A549 (cell line): Measurements from ENCODE around the gene TUBA8. TPM values are rescaled to one million over a fixed set of nuclear protein-coding genes. Genes with fewer than 3 reads are reported as not detected.

Source experiments
- ATAC-seq, 2 experiments: fragments of 200-7000 bp in 1 of 2; fragments of >200 bp in 1 of 2; cut with Nextera tagmentation in 1 of 2; cut with Tn5 transposase in 1 of 2; 3 replicates each; pipeline versions ENCODE4 v1.8.0 to v1.9.1; 2018 to 2020; ENCODE audit warnings: mild to moderate bottlenecking in 1 of 2, moderate library complexity in 1 of 2
- CTCF ChIA-PET: fragments of 300-600 bp; sonication (Branson Sonifier 250); formaldehyde crosslinking; extraction: SDS; loops from one replicate; lab custom pipeline; 2021; ENCODE audit warnings: antibody characterized with exemption, inconsistent platforms; lab: Yijun Ruan, JAX
- POLR2A ChIA-PET: fragments of 350-600 bp; formaldehyde crosslinking; extraction: SDS; loops from one replicate; lab custom pipeline; 2021; ENCODE audit warnings: antibody characterized with exemption, inconsistent platforms; lab: Yijun Ruan, JAX
- DNase-seq, 2 experiments: peaks; one replicate each; pipeline versions ENCODE4 v3.0.0 to v3.0.0-alpha.2; 2011 to 2016; ENCODE audit warnings: low read depth in 1 of 2, low spot score in 1 of 2
- FAIRE-seq: peaks from 2 replicates; lab custom pipeline; 2011; peaks lifted over from hg19 to GRCh38; lab: Jason Lieb, UNC
- H3K27ac ChIP-seq, 2 experiments: fragments of >200 bp; sonication (Bioruptor Twin); formaldehyde crosslinking; 3 replicates each; pipeline ENCODE4 v1.5.1; 2016 to 2017
- H3K4me1 ChIP-seq: fragments of >200 bp; sonication (Bioruptor Twin); formaldehyde crosslinking; 3 replicates; pipeline ENCODE4 v1.6.1; 2016
- H3K4me2 ChIP-seq: fragments of >200 bp; sonication (Bioruptor Twin); formaldehyde crosslinking; 3 replicates; pipeline ENCODE4 v1.6.1; 2016
- H3K4me3 ChIP-seq: fragments of >200 bp; sonication (Bioruptor Twin); formaldehyde crosslinking; 3 replicates; pipeline ENCODE4 v1.5.1; 2016
- H3K9me3 ChIP-seq: fragments of >200 bp; sonication (Bioruptor Twin); formaldehyde crosslinking; 3 replicates; pipeline ENCODE4 v1.6.1; 2016
- ATOH8 ChIP-seq: fragments of 250-450 bp; sonication (Bioruptor Pico); IDR thresholded peaks from 2 replicates; pipeline ENCODE4 v1.5.0; 2020; ENCODE audit warnings: low read depth, mild to moderate bottlenecking, moderate library complexity
- CBX2 ChIP-seq: fragments of 200-600 bp; sonication (generic); IDR thresholded peaks from 2 replicates; pipeline ENCODE4 v1.6.1; 2016; ENCODE audit warnings: low read depth, mild to moderate bottlenecking, borderline replicate concordance
- CHD4 ChIP-seq: fragments of 200-600 bp; sonication (generic); IDR thresholded peaks from 2 replicates; pipeline ENCODE4 v1.6.1; 2016; ENCODE audit warnings: antibody characterized with exemption, mild to moderate bottlenecking, borderline replicate concordance
- CTCF ChIP-seq: fragments of >200 bp; sonication (Bioruptor Twin); formaldehyde crosslinking; IDR thresholded peaks from 3 replicates; pipeline ENCODE4 v1.5.1; 2016
- E2F6 ChIP-seq: IDR thresholded peaks from 2 replicates; pipeline ENCODE4 v1.6.1; 2012; ENCODE audit warnings: low read depth, borderline replicate concordance
- EHMT2 ChIP-seq: fragments of 200-600 bp; sonication (generic); IDR thresholded peaks from 2 replicates; pipeline ENCODE4 v1.6.1; 2016; ENCODE audit warnings: antibody characterized with exemption, low read depth, mild to moderate bottlenecking, moderate library complexity
- FOSB ChIP-seq: fragments of 250-450 bp; sonication (Bioruptor Pico); IDR thresholded peaks from 2 replicates; pipeline ENCODE4 v1.5.0; 2020; ENCODE audit warnings: mild to moderate bottlenecking, moderate library complexity
- GATA3 ChIP-seq: IDR thresholded peaks from 2 replicates; pipeline ENCODE4 v1.6.1; 2012; ENCODE audit warnings: borderline replicate concordance
- HDAC2 ChIP-seq: fragments of 200-600 bp; sonication (generic); IDR thresholded peaks from 2 replicates; pipeline ENCODE4 v1.6.1; 2016
- HMGXB4 ChIP-seq: fragments of 250-450 bp; sonication (Bioruptor Pico); IDR thresholded peaks from 2 replicates; pipeline ENCODE4 v1.5.0; 2021; ENCODE audit warnings: mild to moderate bottlenecking, moderate library complexity, borderline replicate concordance
- HOXA7 ChIP-seq: fragments of 250-450 bp; sonication (Bioruptor Pico); IDR thresholded peaks from 2 replicates; pipeline ENCODE4 v1.5.0; 2020; ENCODE audit warnings: mild to moderate bottlenecking, moderate library complexity
- HOXB13 ChIP-seq: fragments of 250-450 bp; sonication (Bioruptor Pico); IDR thresholded peaks from 2 replicates; pipeline ENCODE4 v1.5.0; 2020; ENCODE audit warnings: low read depth, mild to moderate bottlenecking, moderate library complexity
- JUN ChIP-seq, 2 experiments: fragments of >200 bp; sonication (Bioruptor Twin); formaldehyde crosslinking; IDR thresholded peaks; 2 replicates in 1 of 2; 3 replicates in 1 of 2; pipeline ENCODE4 v1.6.1; 2016 to 2017
- MAX ChIP-seq: IDR thresholded peaks from 2 replicates; pipeline ENCODE4 v1.6.1; 2012
- NR3C1 ChIP-seq: fragments of >200 bp; sonication (Bioruptor Twin); formaldehyde crosslinking; IDR thresholded peaks from 3 replicates; pipeline ENCODE4 v1.6.1; 2017
- POLR2A ChIP-seq: IDR thresholded peaks from 2 replicates; pipeline ENCODE4 v1.6.1; 2012; ENCODE audit warnings: mild to moderate bottlenecking, low read length
- POLR2AphosphoS2 ChIP-seq: conservative IDR thresholded peaks from 2 replicates; pipeline ENCODE4 v1.6.1; 2012; ENCODE audit warnings: low read length, improper control_type of control experiment, inconsistent platforms
- RCOR1 ChIP-seq: fragments of 150-350 bp; IDR thresholded peaks from 2 replicates; pipeline ENCODE4 v1.6.1; 2014; ENCODE audit warnings: antibody characterized with exemption, low read length, low read depth
- REST ChIP-seq: fragments of 200-600 bp; sonication (generic); IDR thresholded peaks from 2 replicates; pipeline ENCODE4 v1.6.1; 2016; ENCODE audit warnings: antibody characterized with exemption, mild to moderate bottlenecking, moderate library complexity
- RFX5 ChIP-seq: fragments of 450-650 bp; IDR thresholded peaks from 2 replicates; pipeline ENCODE4 v1.7.1; 2014; ENCODE audit warnings: antibody characterized with exemption, mild to moderate bottlenecking, moderate library complexity
- TFCP2L1 ChIP-seq: fragments of 250-450 bp; sonication (Bioruptor Pico); IDR thresholded peaks from 2 replicates; pipeline ENCODE4 v1.5.0; 2021; ENCODE audit warnings: mild to moderate bottlenecking
- ZC3H11A ChIP-seq: fragments of 450-650 bp; IDR thresholded peaks from 2 replicates; pipeline ENCODE4 v1.6.1; 2014; ENCODE audit warnings: antibody characterized with exemption, mild to moderate bottlenecking
- WGBS: methylation state at CpG from one replicate; pipeline ENCODE4 v1.1.6; 2017; ENCODE audit errors: missing lambda C conversion rate; 5-methylcytosine and 5-hydroxymethylcytosine counted together
- polyA plus RNA-seq, 4 experiments: library from polyadenylated mRNA; depleted of rRNA in 3 of 4; stranded (reverse); fragments of >200 nt; fragmentation: RNase III in 1 of 4; extraction: RNeasy Plus Mini Kit Qiagen cat#74134 plus additional on column Dnase treatment in 1 of 4; gene quantifications; 2 replicates in 3 of 4; 3 replicates in 1 of 4; pipeline ENCODE4 v1.2.3, GENCODE V29; 2011 to 2017
- TF ChIP-seq, protein P1 (sequence below): IDR thresholded peaks from 2 replicates; pipeline ENCODE4 v1.6.1; 2012
- TF ChIP-seq, protein P2 (sequence below): fragments of >200 bp; sonication (Bioruptor Twin); formaldehyde crosslinking; IDR thresholded peaks from 2 replicates; pipeline ENCODE4 v1.6.1; 2016
- TF ChIP-seq, protein P3 (sequence below): fragments of >200 bp; sonication (Bioruptor Twin); formaldehyde crosslinking; IDR thresholded peaks from 3 replicates; pipeline ENCODE4 v1.6.1; 2016

TUBA8 gene
- polyA plus RNA-seq, 2 of the 4 experiments (the other 2 are of a cell fraction) = 0.13 to 0.66 TPM

- ChIA-PET POLR2A (no interaction called here), CTCF (no interaction called here)
- Histone ChIP-seq H3K4me2 (no peak overlapping the region), H3K27ac (no peak overlapping the region), H3K4me3 (no peak overlapping the region), H3K4me1 (no peaks in the 10 kb centered on the region), H3K9me3 (no peaks in the 10 kb centered on the region)
- FAIRE-seq (no peak), DNase-seq (no peak), ATAC-seq (no peak)
- TF ChIP-seq HOXB13 (CRISPR knock-in tag) (no peak), RCOR1 (no peak), CHD4 (no peak), JUN (IDR thresholded peaks at IDR 0.05) (no peak), RFX5 (no peak), TFCP2L1 (no peak), CTCF (no peak), NR3C1 (no peak), MAX (no peak), GATA3 (no peak), ATOH8 (CRISPR knock-in tag) (no peak), HDAC2 (no peak), FOSB (CRISPR knock-in tag) (no peak)
- TF ChIP-seq, protein P1, sequence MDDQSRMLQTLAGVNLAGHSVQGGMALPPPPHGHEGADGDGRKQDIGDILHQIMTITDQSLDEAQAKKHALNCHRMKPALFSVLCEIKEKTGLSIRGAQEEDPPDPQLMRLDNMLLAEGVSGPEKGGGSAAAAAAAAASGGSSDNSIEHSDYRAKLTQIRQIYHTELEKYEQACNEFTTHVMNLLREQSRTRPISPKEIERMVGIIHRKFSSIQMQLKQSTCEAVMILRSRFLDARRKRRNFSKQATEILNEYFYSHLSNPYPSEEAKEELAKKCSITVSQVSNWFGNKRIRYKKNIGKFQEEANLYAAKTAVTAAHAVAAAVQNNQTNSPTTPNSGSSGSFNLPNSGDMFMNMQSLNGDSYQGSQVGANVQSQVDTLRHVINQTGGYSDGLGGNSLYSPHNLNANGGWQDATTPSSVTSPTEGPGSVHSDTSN = no peak
- TF ChIP-seq, protein P2, sequence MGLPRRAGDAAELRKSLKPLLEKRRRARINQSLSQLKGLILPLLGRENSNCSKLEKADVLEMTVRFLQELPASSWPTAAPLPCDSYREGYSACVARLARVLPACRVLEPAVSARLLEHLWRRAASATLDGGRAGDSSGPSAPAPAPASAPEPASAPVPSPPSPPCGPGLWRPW = no peak
- WGBS = 93% methylated on average over 8 of the region's 8 CpGs
These were observed 19.4 kb downstream of the TUBA8 start for GRCh38 chr22:18130018-18130417.

GRCh38 chr22:18130699-18131429, 20.3 kb downstream of the TUBA8 start:
- no peak overlapping the region for H3K27ac ChIP-seq
- POLR2A ChIA-PET = no interaction called here
- H3K9me3 ChIP-seq = no peaks in the 10 kb centered on the region
- no peak for FAIRE-seq
- CTCF ChIA-PET = interaction anchor here (0.7 kb wide), 1 partner anchor 774 kb away, joined by 3 read pairs; no protein-coding TSS in a partner anchor
- DNase-seq = no peak
- no peak for ATAC-seq
- no peak overlapping the region for H3K4me2 ChIP-seq
- H3K4me3 ChIP-seq = no peak overlapping the region
- WGBS = 80% methylated on average over 9 of the region's 20 CpGs
- H3K4me1 ChIP-seq = no peaks in the 10 kb centered on the region
- TF ChIP-seq HMGXB4 (CRISPR knock-in tag) = no peak
- no peak for TF ChIP-seq GATA3
- no peak for TF ChIP-seq HDAC2
- TF ChIP-seq ZC3H11A = no peak
- TF ChIP-seq HOXA7 (CRISPR knock-in tag) = no peak
- TF ChIP-seq POLR2A = no peak
- no peak for TF ChIP-seq FOSB (CRISPR knock-in tag)
- TF ChIP-seq POLR2AphosphoS2 = no peak
- TF ChIP-seq, protein P3, sequence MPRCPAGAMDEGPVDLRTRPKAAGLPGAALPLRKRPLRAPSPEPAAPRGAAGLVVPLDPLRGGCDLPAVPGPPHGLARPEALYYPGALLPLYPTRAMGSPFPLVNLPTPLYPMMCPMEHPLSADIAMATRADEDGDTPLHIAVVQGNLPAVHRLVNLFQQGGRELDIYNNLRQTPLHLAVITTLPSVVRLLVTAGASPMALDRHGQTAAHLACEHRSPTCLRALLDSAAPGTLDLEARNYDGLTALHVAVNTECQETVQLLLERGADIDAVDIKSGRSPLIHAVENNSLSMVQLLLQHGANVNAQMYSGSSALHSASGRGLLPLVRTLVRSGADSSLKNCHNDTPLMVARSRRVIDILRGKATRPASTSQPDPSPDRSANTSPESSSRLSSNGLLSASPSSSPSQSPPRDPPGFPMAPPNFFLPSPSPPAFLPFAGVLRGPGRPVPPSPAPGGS = no peak
- TF ChIP-seq REST = no peak
- no peak for TF ChIP-seq E2F6
- no peak for TF ChIP-seq CBX2
- TF ChIP-seq EHMT2 = no peak
